DMS 273 treated with DMSO at 0.1 percent for 48 hours (cell line): Measurements from ENCODE around the gene LRMDA.

Source experiments
- DNase-seq: peaks from one replicate; lab custom pipeline; 2025; lab: John Stamatoyannopoulos, UW

The LRMDA gene

DNA sequence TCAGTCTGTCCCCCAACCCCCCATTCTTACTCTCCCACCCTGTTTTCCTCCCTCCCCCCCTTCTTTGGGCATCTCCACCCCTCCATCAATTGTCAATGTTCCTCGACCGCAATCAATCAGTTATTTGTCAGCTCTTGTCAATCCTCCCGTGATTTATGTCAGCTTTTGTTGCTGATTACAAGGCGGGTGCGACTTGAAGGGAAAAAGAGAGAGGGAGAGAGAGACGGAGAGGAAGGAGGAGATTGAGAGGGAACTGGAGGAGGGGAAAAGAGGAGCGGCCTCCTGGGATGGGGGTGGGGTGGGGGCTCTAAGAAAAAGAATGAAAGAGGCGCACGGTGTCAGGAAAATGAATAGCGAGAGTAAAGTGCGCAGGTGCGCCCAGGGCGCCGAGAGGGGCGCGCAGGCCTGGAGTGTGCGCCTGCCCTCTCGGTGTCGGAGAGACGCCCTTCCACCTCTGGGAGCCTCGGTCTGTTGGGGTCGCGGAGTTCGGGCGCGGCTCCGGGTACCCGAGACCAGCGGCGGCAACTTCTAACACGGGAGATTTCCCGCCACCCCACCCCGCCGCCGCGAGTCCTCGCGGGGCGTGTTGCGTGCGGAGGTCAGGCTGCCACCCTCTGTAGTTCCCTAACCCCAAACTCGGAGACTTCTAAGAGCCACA is 28.8 kb upstream of the LRMDA start:
- DNase-seq = peak; percentile 55

DNA sequence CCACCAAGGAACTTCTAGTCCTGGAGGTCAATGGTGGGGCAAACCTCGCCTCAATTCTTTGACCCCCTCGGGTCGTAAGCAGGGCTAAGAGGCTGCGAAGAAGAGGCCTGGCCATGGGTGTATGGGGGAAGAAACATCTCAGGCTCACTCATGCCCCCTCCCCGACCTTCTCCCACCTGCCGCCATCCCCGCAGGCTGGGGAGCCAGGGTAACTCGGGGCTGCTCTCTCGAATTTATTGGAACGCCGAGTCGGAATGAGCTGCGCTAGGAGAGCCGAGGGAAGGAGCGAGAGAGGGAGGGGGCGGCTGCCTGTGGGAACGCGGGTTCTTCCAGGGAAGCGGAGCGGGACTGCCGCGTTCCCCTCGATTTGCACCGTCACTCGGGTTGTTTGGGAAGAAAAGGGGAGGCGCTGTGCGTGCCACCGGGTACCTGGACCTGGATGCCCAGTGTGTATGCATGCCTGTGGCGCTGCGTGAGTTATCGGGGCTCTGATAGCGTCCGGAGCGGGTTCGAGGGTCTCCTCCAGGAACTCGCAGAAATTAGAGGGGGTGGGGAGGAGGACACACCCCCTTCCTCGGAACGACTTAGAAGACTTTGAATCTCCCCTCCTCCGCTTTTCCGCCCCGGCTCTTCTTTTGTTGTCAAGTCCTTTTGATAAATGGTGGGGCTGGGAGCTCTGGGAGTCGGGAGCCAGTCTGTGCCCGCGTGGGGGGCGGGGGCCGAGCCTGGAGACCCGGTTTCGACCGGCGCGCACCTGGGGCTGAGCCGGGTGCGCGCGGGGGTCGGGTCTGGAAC is 28.1 kb upstream of the LRMDA start:
- no peak for DNase-seq

DNA sequence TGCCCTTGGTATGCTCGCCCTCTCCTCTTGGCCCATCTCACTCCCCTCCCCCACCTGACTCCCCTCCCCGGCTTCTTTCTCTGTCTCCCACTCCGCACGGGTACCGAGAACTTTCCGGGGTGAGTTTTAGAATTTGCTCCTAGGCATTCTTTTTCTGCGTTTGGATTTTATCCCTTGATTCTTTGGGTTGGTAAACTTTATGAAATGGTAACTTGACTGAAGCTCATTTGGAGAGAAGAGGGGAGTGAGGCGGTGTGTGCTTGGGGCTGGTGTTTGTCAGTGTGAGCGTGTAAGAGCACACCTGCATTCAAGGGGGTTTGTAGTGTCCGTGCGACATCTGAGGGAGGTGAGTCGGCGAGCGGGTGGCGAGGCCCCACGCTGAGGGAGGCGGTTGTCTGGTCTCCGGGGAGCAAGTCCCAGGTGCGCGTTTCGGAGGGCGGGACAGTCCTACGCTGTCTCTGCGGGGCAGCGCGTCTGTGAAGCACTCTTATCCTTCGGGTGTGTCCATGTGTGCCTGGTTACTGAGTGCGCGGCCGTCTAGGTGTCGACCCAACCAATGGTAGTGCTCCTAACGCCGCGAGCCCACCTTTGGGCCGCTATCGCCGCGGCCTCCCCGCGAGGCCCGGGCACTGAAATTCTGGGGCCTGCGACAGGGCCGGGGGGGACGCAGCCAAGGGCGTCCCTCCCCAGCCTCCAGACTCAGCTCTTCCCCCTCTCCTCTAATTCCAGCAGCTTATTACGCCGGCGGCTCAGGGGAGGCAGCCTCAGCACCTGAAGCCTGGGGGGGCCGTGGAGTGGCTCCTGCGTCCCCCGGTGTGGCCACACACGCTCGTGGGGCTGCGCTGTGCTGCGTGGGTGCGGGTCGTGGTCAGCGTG is 27.2 kb upstream of the LRMDA start:
- DNase-seq = no peak

DNA sequence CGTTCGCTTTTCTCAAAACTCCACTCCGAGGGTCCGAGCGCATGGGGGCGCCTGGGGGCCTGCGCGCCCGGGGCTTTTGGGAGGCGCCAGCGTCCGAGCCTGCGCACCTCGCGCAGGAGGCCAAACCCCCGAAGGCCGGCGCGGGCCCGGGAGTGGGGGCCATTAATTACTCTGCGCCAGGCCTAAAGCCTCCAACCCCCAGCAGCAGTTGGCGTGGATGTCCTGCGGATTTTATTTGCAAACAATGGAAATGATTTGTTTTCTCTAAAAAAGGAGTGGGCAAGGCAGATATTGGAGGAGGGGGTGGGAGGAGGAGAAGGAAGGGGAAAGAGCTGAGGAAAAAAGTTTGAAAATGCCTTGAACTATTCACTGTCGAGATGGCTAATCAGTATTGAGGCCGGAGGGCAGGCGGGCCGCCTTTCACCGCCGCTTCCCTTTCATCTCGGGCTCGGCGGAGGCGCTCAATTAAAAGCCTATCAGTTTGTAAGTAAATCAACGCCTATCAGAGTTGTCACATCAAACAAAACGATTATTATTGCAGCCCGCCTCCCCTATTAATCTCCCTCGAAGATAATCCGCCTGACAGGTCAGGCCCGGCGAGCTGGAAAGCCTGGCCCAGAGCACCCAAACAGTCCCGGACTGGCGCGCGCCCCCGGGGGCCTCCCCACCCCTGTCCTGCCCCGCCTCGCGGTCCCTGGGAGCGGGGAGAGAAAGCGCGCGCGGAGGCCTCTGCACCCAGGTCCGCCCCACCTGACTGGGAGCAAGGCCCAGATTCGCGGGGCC is 26.4 kb upstream of the LRMDA start:
- DNase-seq = no peak

DNA sequence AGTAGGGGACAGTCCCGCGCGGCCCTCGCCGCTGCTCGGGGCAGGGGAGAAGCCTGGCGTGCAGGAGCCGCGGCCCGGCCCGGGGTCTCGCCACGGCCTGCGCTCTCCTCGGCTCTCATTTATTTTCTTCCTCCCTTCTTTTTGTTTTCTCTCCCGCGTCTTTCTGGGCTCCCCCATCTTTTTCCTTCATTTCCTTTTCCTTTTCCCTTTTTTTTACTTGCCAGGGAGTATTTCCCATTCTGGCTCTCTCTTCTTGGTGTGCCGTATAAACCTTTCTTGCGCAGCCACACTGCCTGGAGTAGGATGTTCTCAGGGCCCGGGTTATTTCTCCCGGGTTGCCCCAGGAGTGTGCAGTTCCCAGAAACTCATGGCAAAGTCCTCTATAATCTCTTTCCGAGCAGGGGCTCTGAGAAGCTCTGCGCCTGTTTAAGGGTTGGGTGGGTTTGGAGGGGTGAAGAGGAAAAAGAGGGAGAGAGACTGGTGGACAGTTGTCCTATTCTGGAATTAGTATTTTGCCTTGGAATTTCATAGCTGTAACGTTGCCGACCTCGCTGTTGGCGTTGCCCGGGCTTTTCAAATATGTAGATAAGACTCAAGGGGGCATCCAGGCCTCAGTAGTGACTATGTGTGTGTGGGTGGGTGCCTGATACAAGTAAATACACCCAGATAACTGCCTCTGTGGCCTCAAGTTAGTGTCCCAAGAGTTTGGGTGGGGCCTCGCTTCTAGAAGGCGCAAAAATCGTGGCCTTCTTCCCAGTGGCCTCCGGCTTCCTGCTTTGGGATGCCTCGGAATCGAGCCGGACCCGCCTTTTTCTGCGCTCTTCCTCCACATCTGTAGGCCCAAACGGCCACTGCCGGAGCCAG is 25.6 kb upstream of the LRMDA start:
- no peak for DNase-seq

DNA sequence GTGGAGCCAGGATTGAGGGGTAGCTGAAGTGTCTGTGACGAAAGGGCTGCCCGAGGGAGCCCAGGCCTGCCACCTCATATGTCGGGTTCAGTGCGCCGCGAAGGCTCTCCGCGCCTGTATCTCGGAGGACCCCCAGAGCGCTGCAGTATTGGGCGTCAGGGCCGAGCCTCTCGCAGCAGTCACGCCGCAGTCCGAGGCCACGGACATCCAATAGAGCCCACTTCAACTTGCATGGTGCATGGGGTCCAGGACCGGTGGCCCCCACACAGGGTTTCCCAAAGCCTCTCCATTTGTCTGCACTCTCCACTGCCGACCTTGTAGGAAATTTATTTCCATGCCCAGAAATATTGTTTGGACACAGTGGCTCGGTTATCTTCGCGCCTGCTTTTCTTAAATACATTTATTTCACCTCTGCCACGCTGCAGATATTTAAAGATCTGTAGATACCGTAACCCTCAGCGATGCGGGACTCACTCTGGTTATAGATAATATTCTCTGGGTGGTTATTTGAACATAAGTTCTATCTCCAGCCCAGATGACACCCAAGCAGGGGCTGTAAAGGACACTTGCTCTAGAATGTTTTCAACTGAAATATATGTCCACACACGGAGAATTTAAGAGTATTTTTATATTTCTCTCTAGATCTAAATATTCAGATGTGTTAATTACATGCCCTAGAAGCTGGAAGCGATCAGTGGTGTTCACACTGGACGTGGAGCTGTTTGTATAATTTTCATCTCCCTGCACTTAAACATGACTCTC is 24.8 kb upstream of the LRMDA start:
- no peak for DNase-seq

DNA sequence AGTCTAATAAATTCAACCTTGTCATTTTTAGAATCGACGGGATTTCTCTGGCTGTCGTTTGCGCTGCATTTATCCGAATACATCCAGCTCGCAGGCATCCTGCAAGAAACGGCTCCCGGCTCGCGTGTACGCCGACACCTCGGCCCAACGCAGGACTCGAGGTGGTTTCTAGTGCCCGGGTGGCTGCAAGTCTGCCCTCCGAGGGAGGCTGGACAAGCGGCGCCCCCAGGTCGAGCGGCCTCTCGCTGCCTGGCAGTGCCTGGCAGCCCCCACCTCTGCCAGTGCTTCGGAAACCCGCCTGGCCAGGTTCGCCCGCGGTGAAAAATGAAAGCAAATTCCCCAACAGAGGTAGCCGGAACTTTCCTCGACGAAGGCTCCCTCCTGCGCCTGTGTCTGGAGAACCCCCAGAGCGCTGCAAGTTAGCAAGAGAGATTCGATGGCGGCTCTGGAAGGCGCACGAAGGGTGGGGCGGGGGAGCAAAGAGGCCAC is 24.2 kb upstream of the LRMDA start:
- DNase-seq = no peak

DNA sequence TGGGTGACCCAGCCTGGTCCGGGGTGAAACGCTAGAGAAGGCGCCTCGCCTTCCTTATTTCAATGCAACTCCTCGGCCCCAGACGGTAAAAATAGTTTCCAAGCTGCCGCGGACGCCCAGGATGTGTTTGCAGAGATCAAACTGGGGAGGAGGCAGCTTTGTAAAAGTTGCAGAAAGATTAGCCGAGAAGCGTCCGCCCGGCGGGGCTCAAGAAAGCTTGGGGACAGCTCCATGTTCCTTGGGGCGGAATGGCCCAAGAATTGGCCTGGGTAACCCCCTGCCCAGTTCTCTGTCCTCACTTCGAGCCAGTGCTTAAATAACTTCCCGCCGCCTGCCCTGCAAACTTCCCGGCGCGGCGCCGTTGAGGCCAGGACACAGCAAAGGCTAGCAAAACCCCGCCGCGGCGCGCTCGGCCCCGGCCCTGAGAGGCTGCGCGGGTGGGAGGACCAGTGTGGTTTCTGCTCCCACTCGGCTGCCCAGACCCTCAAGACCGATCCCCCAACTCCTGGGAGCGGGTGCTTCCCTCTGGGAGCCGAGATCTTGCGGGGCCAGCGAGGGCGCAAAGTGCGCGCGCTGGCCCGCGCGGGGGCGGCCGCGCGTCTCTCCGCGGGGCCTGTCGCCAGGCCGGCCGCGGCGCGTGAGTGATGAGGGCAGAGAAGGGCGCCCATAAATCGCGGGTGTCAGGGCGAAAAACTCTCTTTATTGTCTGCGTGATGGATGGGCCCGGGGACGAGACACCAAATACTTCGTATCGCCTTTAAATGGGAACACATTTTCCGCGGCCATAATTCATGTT is 23.5 kb upstream of the LRMDA start:
- DNase-seq = no peak

DNA sequence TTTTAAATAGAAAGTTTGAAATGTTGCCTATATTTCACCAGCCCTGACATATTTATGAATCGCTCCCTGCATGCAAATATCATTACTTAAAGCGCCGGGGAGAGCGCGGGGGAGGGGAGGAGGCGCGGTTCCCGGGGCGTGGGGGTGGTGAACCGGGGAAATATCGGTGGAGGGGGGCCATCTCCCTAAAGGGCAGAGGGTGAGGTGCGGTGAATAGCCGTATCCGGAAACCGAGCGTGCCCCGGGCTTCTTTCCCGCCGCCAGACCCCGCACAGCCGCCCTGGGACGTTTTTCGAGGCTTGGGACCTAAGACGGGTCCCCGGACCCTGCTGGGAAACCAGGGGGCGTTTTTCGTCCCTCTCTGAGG is 22.9 kb upstream of the LRMDA start:
- no peak for DNase-seq

DNA sequence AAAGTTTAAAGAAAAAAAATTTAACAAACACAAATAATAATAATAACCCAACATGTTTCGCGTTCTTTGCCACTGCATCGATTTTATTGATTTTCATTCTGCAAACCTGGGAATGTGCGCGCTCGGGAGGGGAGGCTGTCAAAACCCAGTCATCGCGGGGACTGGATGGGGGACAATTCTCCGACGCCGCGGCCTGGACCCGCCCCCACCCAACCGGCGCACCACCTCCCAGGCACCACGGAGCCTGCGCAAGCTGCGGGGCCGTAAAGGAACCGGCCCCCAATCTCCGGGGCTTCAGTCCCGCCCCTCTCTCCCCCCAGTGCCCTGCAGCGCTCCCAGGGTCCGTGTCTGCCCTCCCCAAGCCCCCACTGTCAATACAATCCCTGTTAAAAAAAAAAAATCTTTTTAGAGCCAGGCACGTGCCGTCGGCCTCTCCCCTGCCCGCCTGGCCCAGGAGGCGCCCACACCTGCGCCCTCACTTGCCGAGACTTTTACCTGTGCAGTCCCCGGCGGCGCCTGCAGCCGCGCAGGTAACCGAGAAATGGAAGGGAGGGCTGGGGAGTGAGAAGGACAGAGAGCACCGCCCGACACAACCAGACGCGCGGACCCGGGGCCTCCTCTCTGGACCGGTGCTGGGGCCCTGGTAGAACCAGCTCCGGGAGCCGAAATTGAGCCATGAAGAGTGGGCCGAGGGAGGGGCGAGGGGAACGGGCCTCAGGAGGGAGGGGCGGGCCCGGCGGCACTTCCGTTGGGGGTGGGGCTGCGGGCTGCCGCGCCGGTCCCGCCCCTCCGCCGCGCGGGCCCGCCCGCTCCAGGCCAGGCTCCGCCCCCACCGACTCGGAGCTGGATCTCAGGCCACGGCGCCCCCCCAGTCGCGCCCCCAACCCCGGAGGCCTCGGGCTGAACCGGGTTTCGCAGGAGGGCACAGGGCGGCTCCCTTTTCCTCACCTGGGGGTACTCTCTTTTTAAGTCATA is 22.2 kb upstream of the LRMDA start:
- no peak for DNase-seq

DNA sequence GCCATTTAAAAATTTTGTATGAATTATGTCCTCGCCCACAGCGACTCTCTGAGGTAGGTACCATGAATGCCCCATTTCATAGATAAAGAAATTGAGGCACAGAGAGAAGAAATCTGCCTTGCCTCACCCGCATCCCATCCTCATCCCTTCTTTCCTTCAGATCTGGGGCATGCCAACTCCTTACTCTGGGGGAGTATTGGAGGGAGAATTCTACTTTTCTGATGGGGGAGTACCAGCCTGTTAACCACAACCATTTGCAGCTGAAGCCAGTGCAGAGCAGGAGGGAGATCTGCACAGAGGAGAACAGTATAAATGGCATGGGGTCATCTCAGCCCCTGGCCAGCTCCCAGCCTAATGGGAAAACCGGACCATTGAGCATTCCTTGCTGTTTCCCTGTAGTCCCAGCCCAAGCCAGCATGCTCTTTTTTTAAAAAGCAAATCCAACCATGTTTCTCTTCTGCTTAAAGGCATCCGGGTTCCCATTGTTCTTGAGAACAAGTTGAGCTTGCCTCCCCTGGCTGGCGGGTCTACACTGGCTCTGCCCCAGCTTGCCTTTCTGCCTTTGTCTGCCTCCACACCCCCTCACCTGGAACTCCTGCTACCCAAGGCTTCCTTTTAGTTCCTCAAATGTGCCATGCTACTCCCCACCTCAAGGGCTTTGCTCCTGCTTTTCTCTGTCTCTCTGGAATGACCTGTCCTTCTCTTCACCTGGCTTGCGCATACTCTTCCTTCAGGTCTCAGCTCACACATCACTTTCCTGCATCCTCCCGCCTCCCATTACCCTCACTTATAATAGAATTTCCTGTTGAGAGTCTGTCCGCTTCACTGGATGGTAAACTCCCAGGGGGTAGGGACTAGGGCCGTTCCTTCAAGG is 21.1 kb upstream of the LRMDA start:
- DNase-seq = no peak

DNA sequence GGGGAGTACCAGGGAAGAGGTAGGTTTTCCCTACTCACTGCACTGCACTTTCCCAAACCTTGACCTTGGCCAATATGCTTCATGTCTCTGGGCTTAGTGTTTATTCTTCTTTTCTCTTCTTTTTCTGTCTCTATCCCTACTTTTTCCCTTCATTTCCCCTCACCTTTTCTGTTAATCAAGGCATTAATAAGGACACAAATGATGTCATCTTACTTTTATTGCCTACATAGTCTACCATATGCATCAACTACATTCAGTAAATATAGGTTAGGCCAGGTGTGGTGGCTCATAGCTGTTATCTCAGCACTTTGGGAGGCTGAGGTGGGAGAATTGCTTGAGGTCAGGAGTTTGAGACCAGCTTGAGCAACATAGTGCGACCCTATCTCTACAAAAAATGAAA is 16.9 kb upstream of the LRMDA start:
- DNase-seq = no peak

DNA sequence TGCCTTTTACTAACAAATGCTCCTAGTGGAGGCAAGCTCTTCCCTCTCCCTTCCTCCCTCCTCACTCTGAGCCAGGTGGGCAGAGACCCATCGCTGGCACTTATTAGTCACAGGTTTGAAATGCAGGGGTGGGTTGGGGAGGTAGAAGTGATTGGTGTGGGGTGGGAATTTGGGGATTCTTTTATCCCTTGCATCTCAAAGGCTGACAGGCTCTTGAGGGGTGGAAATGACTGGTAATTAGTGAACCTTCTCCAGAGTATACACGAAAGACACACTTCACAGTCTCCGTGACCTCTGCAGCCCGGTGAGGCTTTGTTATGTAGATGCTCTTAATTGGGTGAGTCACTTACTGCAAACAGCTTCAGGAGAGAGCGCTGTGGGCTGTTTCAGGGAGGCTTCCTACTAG is 13.9 kb upstream of the LRMDA start:
- DNase-seq = no peak

DNA sequence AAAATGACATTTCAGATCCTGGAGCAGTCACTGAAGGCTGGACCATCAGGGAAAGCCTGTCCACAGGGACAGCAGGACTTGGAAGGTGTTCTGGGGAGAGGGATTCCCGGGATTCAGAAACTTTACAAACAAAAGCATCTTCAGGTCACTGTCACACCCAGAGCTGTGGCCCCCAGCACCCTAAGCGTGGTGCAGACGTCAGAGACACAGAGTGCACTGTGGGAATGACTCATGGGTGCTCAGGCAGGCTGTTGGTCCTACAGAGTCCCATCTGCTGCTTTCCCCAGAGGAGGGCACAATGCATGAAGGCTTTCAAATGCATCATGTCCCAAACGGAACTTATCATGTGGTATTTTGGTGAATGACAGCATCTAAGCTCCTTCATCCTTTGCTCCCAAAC is 13.1 kb upstream of the LRMDA start:
- no peak for DNase-seq

DNA sequence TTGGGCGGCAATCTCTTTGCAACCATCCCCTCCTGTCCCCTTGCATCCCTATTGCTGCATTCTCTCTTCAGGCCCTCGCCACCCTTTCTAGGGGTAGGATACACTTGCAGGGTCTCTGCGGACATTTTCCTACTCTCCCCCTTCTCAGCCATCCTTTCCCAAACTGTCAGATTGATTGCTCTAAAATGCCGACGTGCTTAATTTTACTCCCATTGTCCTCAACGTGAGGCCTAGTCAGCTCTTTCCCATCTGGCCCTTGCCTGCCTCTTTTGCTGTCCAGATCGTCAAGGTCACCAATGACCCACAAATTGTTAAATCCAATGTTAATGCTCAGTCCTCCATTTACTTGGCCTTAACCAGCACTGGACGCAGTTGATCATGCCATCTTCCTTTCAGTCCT is 12.7 kb upstream of the LRMDA start:
- no peak for DNase-seq

DNA sequence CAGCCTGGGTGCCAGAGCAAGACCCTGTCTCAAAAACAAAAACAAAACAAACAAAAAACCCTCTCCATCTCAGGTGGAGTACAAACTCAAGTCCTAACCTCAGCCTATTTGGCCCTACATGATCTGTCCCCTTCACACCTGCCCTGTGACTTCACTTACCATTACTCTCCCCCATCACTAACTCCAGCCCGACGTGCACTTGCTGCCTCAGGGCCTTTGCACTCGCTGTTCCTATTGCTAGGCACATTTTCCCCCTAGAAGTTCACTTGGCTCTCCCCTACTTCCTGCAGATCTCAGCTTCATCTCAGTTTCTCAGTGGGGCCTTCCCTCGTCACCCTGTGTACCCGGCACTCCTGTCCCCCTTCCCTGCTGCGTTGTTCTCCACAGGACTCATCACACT is 8.5 kb upstream of the LRMDA start:
- no peak for DNase-seq

DNA sequence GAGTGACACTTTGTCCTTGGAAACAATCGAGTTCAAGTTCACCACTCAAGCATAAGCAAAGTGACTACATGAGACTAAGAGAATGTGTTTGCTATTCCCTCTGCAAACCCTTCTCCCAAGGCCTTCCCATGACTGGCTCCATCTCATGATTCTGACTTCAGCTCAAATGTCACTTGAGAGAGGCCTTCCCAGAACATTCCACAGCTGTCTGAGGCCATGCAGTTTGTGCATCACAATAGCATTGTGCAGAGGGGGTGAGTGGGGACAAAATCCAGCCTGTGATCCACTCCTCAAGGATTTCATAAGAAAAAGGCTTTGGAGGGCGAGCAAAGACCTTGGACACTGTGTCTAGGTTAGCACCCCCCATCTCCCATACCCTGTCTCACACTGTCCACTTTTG is 6.9 kb upstream of the LRMDA start:
- no peak for DNase-seq
